ENCODE measurements around the gene UBAC2. TPM values are rescaled to one million over a fixed set of nuclear protein-coding genes. Genes with fewer than 3 reads are reported as not detected.

UBAC2 gene
- total and polyA plus RNA-seq, 9 donors: 38.7 to 87.5 (median 48.0) TPM

- no peaks in the 10 kb centered on the region for H3K4me1 ChIP-seq (ENCODE audit: insufficient read depth)
- WGBS, 3 donors: 72 to 80% (median 72%) methylated on average over 18 of the region's 18 CpGs
- TF ChIP-seq EP300 (IDR thresholded peaks at IDR 0.05) (no peak), POLR2A (IDR thresholded peaks at IDR 0.05) (no peak), CTCF (IDR thresholded peaks at IDR 0.05) (no peak)
- H3K9me3 ChIP-seq: no peaks in the 10 kb centered on the region
- no peaks in the 10 kb centered on the region for H3K36me3 ChIP-seq
- DNase-seq: no peak
- H3K4me3 ChIP-seq: no peak overlapping the region
- H3K27me3 ChIP-seq: no peaks in the 10 kb centered on the region
- intact Hi-C loops (cut with DNase I): loop anchor here in 1 of 4 donors (5.0 kb wide), 1 partner anchor 153 kb away; no protein-coding TSS in a partner anchor
- H3K27ac ChIP-seq: no peak overlapping the region
These were observed 225.1 kb downstream of the UBAC2 start for GRCh38 chr13:99425485-99426341.

- no peak for DNase-seq
- no peak overlapping the region for H3K4me3 ChIP-seq
- TF ChIP-seq POLR2A (IDR thresholded peaks at IDR 0.05): no peak
- no peak for TF ChIP-seq EP300 (IDR thresholded peaks at IDR 0.05)
- TF ChIP-seq CTCF (IDR thresholded peaks at IDR 0.05): no peak
- no peaks in the 10 kb centered on the region for H3K4me1 ChIP-seq (ENCODE audit: insufficient read depth)
- H3K27me3 ChIP-seq: no peaks in the 10 kb centered on the region
- no peaks in the 10 kb centered on the region for H3K36me3 ChIP-seq
- WGBS, 3 donors: 64 to 68% (median 66%) methylated on average over 7 of the region's 7 CpGs
- intact Hi-C loops (cut with DNase I): loop anchor here in 1 of 4 donors (5.0 kb wide), 1 partner anchor 154 kb away; no protein-coding TSS in a partner anchor
- H3K27ac ChIP-seq: no peak overlapping the region
- H3K9me3 ChIP-seq: no peaks in the 10 kb centered on the region
These were observed 225.8 kb downstream of the UBAC2 start for GRCh38 chr13:99426426-99426825.

GRCh38 chr13:99429670-99430069, 229.0 kb downstream of the UBAC2 start:
- H3K4me3 ChIP-seq: no peak overlapping the region
- H3K4me1 ChIP-seq (ENCODE audit: insufficient read depth): peaks cover 8% of the 10 kb centered on the region
- no peaks in the 10 kb centered on the region for H3K27me3 ChIP-seq
- WGBS, 3 donors: 94 to 98% (median 94%) methylated on average over 10 of the region's 10 CpGs
- H3K36me3 ChIP-seq: no peaks in the 10 kb centered on the region
- DNase-seq: no peak
- TF ChIP-seq EP300 (IDR thresholded peaks at IDR 0.05) (no peak), POLR2A (IDR thresholded peaks at IDR 0.05) (no peak), CTCF (IDR thresholded peaks at IDR 0.05) (no peak)
- no peaks in the 10 kb centered on the region for H3K9me3 ChIP-seq
- H3K27ac ChIP-seq: no peak overlapping the region
- intact Hi-C loops (cut with DNase I): loop anchor here in 2 of 4 donors (5.0 to 10.0 kb wide), 3 partner anchors 125 to 255 kb away; partner anchors contain the start of gene GPR183 (in 1 of the 2)

GRCh38 chr13:99431927-99432608, 231.4 kb downstream of the UBAC2 start:
- H3K27ac ChIP-seq: peak overlapping the region in 1 of 2 donors; percentile 31
- DNase-seq: no peak

More at GRCh38 chr13:99431927-99432608, 231.4 kb downstream of the UBAC2 start:
- H3K4me1 ChIP-seq (ENCODE audit: insufficient read depth): peaks cover 9% of the 10 kb centered on the region
- H3K4me3 ChIP-seq: no peak overlapping the region
- intact Hi-C loops (cut with DNase I): loop anchor here in 2 of 4 donors (5.0 to 10.0 kb wide), 3 partner anchors 127 to 257 kb away; partner anchors contain the start of gene GPR183 (in 1 of the 2)
- H3K36me3 ChIP-seq: no peaks in the 10 kb centered on the region
- no peak for TF ChIP-seq EP300 (IDR thresholded peaks at IDR 0.05)
- TF ChIP-seq CTCF (IDR thresholded peaks at IDR 0.05): no peak
- TF ChIP-seq POLR2A (IDR thresholded peaks at IDR 0.05): no peak
- H3K27me3 ChIP-seq: no peaks in the 10 kb centered on the region
- no peaks in the 10 kb centered on the region for H3K9me3 ChIP-seq
- 79 to 83% (median 83%) methylated on average over 18 of the region's 18 CpGs for WGBS, 3 donors
